HPDE6-E6E7 (cell line): ENCODE results near the gene CPEB3.
"Not testable (repeated sequence)": the region's sequence is repeated elsewhere in the genome, so short reads cannot be mapped to it uniquely, and the experiment has no call there.

Experiments
- DNase-seq: peaks from one replicate; pipeline ENCODE4 v3.0.0; 2011; ENCODE audit warnings: missing footprints; ENCODE audit errors: extremely low spot score

Gene CPEB3

DNA sequence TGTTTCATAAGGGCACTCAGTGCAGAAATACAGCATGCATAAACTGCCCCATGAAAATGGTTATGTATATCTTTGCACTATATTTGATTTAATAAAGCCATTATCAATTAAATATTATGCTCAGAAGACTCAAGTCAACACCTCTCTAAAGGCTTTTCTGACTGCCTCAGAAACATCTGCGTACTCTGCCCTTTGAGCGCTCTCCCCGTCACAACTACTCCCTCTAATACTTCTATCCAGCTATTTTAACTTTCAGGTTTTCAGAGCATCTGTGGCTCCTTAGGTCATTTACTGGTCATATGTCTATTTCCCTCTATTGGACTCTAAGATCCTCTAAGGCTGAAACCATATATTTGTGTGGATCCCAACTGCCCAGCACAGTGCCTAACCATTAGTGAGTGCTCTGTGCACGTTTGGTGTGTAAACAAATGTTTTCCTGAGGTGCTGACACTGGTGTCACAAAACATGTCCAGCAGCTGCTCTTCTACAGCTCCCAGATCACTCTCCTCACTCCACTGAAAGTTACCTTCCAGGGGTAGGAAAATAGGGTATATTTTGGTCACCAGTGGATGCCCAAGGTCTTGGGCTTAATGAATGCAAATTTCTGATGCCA lies 188.2 kb downstream of the CPEB3 start:
- DNase-seq, result no peak

DNA sequence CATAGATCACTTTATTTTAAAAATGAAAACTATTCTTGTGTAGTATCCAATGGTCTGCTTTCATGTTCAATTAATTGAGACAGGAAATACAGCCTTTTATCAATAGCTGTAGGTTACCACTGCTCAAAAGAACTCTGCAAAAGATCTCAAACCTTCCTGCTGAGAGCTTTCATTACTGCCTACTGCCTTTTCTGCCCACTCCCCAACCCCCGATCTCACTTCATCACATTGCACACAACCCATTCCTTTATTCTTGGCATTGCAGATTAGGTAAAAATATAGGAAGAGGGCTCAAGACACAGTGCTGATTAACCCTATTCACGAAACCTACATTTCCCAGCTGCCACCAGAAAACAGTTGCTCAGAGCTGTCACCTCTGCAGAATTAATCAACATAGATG lies 195.9 kb downstream of the CPEB3 start:
- DNase-seq, result no peak

DNA sequence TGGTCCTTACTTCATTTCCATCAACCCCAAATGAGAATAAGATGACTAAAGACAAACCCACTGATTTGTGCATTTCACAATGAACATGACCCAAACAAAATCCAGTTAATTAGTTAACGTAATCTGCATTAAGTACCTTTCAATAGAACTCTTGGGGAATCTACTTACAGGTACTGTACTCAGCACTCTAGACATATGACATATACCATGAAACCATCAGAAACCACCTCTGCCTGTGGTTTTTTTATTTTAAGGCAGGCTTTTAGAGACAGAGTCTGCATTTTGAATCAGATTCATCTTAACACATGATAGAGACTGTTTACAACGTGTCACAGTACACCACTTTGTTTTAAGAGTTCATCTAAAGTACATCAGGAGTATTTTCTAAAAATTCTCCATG lies 198.9 kb downstream of the CPEB3 start:
- DNase-seq, result no peak

DNA sequence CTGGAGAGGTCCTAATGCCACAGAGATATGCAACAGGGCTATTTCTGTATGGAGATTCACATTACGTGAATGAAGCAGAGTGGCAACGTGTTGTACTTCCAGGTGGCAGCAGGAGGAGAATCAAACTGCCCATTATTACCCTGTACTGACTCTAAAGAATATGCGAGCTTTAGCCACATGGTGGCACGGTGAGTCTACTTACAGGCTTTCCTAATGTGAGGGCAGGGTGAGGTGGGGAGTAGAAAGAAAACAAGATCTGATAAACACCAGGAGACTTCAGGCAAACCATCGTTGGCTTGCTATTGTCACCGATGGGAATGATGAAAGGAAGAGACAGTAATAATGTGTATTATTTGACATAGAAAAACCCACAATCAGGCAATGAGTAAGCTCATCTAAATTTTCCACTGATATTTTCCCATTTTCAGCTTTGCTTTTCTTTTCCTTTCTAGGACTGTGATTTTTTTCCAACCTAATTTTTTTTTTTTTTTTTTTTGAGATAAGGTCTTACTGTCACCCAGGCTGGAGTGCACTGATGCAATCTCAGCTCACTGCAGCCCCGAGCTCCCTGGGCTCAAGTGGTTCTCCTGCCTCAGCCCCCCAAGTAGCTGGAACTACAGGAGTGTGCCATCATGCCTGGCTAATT lies 203.0 kb downstream of the CPEB3 start:
- peak; percentile 72 for DNase-seq

DNA sequence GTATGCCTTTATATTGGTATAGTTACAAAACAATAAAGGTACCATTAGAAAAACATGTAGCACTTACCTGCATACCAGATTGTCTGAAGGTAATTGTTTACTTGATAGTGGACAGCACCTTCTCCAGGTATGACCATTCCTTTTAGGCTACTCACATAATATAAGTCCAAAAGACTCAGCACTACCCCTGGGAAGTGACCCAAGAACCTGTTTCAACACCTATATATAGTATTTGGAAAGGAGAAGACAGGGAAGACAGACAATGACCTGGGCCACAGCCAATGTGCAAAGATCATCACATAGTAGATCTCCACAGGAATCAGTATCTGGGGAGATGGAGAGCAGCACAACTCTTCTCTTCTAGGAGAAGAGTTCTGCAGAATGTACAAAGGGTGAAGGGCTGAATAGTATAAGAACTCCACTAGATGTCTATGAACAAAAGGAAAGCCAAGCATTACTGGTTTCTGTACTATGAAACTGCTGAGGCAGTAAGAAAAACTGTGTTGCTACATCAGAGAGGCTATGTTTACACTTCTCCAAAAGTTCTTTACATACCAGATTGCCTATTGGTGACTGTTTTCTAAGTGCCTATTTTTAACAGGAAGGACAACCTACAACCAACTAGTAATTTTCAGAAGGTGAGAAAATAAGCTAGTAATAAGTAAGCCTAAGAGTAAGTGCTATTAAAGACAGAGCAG lies 208.1 kb downstream of the CPEB3 start:
- no peak for DNase-seq

DNA sequence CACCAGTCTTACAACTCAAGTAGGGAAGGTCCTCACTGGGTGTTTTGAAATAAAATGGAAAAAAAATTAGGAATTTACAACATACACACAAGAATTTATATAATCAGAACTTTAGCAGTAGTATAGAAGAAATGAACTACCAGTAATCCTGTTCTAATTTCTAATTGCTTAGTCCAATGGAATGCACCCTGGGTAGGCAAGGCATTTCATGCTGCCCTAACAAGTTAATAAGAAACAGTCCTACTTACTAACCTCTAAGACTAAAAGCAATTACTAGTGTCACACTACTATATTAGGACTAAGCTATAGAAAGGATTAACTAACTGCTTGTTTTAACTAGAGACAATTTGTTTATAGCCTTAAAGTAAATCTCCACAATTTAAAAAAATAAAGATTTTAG lies 209.2 kb downstream of the CPEB3 start:
- DNase-seq, result no peak

DNA sequence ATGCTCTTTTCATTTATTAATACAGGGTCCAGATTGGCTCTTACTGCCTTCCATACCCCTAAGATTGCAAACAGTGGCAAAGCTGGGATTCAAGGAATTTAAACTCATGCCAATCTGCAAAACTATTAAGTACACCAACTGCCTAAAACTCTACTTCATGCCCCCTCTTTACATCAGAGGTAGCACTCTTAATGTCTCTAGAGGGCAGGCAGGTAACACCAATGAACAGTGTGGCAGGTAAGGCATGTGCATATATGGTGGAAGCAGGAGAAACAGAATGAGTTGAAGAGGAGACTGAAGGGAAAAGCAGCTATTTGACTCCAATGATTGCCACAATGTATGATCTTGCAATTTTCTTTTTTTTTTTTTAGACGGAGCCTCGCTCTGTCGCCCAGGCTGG lies 210.6 kb downstream of the CPEB3 start:
- DNase-seq, result no peak

DNA sequence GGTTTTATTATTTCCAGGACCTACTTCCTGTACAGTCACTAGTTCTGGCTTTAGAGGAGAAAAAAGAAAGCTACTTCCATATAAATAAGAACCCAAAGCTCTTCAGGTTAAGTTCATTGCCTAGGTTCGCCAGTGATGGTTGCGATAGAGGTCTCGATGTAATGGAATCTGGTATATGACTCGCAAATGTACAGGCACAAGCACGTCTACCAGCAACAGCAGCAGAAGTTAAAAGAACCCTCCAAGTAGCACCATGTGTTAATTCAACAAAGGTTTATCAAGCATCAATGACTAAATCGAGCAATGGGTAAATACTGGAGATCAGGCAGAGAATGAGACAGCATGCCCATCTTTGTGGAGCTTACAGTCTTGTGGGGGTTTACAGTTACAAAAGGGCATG lies 211.9 kb downstream of the CPEB3 start:
- DNase-seq, result no peak

DNA sequence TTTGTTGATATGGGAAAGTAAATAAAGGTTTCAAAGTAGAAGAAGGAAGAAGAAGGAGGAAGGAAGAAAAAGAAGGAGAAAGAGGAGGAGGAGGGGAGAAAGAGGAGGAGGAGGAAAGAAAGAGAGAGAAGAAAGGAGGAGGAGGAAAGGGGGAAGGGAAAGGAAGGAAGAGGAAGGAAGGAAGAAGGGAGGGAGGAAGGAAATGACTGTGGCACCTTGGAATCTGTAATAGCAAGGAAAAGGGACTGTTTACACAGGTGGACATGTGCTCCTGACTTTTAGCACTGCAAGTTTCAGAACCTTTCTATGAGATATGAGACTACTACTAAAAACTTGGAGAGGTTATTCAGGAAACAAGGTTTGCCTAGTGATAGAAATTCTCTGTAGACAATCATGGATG lies 214.2 kb downstream of the CPEB3 start:
- no peak for DNase-seq

DNA sequence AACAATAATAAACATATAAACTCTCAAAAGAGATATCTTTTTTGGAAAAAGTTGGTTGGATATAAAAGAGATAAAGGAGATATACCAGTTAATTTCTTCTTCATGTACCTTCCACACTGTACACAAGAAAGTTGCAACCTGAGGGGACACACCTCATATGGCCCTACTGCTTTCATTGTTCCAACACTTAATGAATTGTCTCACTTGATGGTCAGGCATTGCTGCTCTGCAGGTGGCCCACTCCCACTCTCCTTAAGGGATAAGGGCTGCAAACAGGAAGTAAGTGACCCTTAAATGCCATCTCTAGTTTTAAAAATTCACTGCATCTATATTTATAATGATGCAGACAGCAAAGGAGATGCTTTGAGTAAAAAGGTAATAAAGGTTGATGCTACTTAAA lies 215.0 kb downstream of the CPEB3 start:
- DNase-seq, result no peak

DNA sequence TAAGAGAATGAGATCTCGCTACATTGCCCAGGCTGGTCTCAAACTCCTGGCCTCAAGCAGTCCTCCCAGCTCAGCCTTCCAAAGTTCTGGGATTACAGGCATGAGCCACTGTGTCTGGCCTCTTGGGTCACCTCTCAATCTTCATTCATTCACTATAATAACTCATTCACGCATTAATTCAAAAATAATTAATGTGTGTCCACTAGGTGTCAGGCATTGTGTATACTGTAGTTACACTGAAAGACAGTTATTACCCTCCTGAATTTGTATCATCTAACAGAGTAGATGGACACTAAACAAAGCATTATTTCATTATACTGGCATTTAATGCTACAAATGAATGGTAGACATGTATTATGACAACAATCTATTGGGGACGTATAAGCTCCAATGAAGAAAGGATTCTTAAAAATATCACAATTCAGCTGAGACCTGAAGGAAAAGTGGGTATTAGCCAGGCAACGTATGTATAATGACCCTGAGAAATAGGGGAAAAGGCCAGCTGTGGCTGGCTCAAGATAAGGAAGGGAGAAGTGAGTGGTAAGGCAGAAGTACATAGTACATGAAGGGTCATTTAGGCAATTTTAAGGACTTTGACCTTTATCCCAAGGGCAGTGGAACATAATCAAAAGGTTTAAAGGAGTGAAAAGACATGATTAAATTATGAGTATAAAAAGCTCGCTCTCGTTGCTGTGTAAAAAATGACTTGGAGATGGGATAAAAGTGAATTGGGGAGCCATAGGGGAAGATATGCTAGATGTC lies 216.6 kb downstream of the CPEB3 start:
- peak; percentile 31 for DNase-seq

DNA sequence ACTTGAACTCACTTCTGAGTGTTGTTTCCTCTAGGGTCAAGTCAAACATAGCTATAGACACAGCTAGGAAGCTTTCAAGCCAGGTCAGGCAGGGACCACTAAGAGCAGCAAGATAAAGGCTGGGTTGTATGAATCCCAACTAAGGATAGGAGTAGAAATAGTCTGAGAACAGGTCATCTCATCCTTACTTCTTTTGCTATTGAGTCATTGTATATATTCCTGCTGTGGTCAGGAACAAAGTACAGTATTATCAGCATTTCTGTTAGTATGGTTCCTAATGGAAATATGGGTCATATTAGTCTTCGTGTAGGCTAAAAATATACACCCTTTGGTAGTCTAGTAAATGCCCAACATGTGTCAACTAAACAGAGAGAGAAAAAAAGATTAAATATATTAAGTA lies 222.0 kb downstream of the CPEB3 start:
- no peak for DNase-seq

DNA sequence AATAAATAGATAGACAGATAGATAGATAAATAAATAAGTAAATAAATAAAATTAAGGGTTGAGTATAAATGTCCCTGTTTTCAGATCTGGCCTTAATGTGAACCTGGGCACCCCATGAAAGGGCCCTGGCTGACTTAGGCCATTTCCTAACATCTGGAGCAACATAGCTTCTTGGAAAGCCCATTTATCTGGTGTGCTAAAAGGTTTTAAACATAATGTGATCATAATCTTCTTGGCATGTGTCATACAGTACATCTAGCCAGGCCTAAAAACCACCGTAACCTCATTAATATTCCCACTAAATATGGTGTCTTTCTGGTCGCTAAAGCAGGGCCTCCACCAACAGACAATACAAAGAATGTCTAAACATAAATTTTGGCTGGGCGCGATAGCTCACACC lies 224.5 kb downstream of the CPEB3 start:
- DNase-seq, result no peak

DNA sequence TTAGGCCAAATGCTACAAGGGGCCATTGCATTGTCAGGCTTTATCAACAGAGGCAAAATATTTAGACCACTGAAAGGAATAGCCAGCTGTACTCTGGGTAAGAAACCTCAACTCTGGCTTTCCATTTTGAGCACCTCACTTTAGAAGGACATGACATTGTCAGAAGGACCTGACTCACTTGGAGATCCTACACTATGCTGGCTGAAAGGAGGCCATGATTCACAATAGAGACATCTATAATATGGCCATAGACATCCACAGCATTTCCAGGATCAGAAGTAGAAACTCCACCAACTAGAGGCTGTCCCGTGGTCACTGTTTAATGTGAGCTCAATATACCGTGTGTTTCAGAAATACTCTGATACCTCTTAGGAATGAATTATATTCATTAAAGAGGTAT lies 226.4 kb downstream of the CPEB3 start:
- DNase-seq, result no peak

DNA sequence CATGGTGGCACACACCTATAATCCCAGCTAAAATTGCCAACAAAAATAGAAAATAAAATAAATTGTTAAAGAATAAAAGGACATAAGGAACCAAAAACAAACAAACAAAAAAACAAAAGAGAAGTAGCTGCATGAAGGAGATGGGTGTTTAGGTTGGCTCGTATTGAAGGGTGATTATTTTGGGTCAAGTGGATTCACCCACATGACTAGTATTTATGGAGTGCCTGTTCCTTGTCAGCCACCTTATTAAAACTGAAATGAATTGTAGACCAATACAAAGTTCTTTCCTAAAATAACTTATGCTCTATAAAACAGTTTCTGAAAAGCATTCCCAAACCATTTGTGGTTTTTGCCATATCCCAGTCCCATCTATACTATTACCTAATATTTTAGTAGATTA lies 228.6 kb downstream of the CPEB3 start:
- DNase-seq, result no peak

DNA sequence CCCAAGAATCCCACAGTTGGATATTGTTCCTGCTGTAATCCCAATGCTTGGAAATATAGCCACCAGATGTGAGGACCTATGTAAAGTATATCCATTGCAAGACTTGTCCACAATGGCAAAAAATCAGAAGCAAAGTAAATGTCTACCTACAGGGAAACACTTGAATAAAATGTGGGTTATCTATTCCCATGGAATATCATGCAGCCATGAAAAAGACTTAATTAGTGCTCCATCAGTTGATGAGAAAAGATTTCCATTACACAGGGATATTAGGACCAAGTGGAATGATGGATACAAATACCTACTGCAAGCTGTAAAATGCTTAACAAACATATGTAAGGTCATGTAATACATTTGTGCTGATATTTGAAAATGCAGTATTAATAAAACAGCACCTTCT lies 236.1 kb downstream of the CPEB3 start:
- DNase-seq, result no peak

DNA sequence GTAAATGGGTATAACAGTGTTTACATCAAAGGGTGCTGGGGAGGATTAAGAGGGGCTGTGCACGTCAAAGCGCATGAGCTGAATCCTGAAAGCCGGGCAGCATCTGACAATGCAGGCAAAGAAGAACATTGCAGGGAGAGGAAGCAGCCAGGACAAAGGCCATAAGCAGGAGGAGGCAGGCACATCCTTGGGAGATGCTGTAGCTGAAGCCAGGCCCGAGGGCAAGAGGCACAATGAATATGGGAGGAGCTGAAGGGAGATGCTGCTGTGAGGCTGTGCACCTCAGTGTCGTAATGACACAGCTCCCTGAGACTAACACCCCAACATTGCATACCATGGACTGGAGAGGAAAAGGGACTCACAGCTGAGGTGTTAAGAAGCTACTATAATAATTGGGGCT lies 238.1 kb downstream of the CPEB3 start:
- DNase-seq, result no peak

DNA sequence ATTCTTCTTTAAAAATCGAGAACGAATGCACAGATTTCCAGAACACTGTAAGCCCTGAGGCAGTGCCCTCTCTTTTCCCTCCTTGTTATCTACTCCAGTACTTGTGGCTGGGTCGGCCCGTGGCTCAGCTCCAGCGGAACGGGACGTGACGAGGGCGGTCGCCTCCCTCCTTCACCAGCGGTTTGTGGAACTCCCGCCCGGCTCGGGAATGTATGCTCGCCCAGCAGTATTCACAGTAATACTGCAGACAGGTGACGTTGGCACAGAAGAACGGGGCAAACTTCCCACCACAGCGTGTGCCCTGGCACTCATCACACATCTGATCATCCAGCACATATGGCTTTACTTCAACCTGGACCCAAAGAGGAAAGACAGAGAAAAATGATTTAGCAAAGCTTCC lies 238.8 kb downstream of the CPEB3 start:
- DNase-seq, result no peak

DNA sequence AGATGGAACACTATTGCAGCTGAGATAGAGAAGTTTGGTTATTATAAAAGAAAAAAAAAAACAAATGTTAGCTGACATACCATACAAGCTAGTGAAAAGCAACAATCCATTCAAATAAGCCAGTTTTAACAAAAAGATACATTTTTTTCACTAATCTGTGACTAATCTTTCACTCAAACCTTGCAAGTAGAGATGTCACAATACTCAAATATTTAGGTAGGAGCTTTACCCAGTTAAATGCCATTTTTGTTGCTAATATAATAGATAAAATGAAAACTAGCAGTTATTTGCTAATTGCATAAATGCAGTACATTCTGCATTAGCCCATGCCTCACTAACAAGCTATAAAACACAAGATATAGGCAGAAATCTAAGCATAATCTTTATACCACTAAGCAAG lies 243.7 kb downstream of the CPEB3 start:
- DNase-seq, result no peak

DNA sequence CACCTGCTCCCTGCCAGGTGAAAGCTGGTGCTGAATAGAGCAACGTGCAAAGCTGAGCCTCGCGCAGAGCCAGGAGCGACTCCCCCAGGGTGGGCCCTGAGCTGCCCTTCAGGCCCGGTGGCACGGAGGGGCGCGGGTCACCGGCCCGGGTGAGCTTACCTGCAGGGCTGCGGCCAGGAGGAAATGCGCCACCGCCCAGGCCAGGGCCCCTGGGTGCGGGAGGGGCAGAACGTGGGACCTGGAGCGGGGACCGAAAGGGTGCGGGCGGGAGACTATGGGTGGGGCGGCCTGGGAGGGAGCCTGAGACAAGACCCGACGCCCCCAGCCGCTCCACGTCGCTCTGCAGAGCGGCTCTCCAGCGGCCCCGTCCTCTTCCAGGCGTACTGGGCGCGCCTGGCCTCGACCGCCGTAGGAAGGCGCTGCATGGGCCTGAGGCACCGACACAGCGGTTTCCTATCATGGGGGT lies 245.2 kb downstream of the CPEB3 start:
- no peak for DNase-seq

DNA sequence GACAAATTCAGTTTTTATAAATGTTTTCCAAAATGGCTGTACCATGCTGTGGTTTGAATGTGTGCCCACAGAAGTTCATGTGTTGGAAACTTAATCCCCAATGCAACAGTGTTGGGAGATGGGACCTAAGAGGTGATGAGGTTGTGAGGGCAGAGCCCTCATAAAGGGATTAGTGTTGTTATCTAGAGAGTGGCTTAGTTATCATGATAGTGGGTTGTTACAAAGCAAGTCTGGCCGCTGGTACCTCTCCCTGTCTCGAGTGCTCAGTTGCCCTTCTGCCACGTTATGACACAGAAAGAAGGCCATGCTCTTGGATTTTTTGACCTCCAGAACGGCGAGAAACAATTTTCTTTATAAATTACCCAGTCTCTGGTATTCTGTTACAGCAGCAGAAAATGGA lies 248.3 kb downstream of the CPEB3 start:
- DNase-seq, result no peak

DNA sequence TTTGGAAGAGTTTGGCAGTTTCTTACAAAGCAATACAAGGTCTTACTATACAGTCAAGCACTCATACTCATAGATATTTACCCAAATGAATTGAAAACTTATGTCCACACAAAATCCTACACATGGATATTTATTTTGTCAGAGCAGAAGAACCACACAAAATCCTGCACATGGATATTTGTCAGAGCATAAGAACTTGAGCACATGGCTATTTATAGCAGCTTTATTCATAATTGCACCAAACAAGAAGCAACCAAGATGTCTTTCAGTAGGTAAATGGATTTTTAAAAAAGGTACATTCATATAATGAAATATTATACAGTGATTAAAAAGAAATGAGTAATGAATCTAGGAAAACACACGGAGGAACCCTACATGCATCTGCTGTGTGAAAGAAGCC lies 251.9 kb downstream of the CPEB3 start:
- no peak for DNase-seq

DNA sequence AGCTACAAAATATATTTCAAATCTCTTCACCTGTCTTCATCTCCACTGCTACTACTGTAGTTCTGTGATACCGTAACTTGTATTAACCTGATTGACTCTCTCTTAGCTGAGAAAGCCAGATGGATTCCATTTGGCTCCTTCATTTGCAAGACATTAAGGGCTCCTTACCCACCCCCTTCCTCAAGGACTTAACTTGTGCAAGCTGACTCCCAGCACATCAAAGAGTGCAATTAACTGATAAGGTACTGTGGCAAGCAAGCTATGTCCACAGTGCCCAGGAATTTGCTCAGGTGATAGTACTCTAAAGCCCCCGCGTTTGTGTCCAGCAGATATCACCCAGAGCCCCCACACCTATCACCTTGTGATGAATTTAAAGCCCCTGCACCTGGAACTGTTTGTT lies 257.8 kb downstream of the CPEB3 start:
- not testable (repeated sequence) for DNase-seq
